Activated CD4-positive, alpha-beta T cell treated with anti-CD3 and anti-CD28 coated beads, Interleukin-2, Interleukin-6, amounts not matched to agents 100 ng/mL and 50 ng/mL, durations not matched to agents 16 hours and 8 hours (primary cell): ENCODE data around the gene PPM1B.
"Not testable (repeated sequence)": the region's sequence is repeated elsewhere in the genome, so short reads cannot be mapped to it uniquely, and the experiment has no call there.

Experiments used
- DNase-seq: peaks from one replicate; pipeline ENCODE4 v3.0.0-alpha.2; 2020

Gene PPM1B

DNA sequence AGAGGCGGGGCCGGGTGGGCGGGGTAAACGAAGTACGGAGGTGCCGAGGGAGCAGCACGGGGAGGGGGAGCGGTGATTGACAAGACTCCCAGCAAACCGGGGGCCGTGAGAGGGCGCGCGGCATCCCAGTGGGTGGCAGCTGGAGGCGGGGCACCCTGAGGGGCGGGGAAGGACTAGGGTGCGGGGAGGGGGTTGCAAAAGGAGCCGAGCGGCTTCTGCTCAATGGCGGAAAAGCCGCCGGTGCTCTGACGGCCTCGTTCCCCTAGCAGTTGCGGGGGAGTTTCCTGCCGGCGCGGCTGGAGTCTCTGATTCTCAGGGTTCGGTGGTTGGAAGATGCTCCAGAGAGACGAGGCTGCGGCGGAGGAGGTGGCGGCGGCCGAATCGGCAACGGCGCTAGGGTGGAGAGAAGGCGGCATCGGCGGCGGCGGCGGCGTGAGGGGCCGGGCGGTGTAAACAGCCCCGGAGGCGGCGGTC, at the start of gene PPM1B:
Gene PPM1B (plus strand): TSS at position 195 of the 474 bp plus-strand sequence. CDS start 32,325 bp downstream, outside the sequence.
- no peak for DNase-seq

DNA sequence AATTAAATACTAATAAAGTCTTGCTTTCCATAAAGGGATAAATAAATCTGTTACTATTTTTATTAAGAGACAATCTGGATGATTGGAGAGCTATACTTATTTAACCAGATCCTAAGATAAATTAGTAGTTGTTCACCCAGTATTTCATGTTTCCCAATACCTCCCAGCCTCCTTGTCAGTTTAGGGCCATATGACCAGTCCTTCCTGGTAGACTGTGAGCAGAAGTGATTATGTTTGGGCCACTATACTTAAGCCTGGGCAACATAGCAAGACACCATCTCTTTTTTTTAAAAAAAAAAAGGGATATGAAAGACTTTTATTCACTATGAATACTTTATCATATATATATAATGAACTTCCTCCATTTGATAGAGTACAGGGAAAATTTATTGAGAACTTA, 48.8 kb upstream of the PPM1B start:
- DNase-seq: no peak

DNA sequence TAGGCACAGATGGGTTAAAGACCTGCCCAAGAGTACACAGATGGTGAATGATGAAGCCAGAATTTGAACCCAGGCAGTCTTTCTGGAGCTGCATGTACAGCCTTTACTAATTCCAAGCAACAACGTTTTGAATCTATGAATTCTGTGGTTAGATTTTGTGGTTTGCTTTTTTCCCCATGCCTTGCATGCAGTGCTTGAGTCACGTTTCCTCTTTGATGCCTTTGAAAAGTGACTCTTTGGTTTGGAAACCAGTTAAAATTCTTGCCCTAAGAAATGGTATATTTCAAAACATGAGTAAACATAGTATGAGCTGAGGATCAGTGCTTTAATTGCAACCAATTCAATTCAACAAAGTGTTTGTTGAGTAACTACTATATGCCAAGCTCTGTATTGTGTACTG, 48.2 kb upstream of the PPM1B start:
- DNase-seq: peak; percentile 87

DNA sequence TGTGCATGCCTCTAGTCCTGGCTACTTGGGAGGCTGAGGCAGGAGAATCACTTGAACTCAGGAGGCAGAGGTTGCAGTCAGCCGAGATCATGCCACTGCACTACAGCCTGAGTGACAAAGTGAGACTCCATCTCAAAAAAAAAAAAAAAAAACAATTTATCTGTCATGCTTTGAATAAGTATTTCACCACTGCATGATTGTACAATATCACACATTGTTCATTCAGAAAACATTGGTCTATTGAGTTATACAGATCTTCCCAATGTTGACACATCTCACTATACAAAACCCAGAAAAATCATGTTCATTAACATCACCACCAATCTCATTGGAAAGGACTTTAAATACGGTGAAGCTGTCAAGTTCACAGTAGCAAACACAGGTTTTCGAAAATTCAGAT, 46.8 kb upstream of the PPM1B start:
- DNase-seq: no peak

DNA sequence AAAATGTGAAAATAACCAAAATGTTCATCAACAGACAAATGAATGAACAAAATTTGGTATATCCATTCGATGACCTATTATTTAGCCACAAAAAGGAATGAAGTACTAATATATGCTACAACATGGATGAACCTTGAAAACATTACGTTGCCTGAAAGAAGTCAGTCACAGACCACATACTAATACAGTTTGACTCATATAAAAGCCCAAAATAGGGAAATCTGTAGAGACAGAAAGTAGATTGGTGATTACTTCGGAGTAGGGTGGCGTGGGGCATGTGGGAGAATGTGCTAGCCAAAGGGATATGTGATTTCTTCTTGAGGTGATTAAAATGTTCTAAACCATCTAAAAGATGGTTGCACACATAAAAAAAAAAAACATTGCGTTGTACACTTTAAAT, 44.2 kb upstream of the PPM1B start:
- no peak for DNase-seq

DNA sequence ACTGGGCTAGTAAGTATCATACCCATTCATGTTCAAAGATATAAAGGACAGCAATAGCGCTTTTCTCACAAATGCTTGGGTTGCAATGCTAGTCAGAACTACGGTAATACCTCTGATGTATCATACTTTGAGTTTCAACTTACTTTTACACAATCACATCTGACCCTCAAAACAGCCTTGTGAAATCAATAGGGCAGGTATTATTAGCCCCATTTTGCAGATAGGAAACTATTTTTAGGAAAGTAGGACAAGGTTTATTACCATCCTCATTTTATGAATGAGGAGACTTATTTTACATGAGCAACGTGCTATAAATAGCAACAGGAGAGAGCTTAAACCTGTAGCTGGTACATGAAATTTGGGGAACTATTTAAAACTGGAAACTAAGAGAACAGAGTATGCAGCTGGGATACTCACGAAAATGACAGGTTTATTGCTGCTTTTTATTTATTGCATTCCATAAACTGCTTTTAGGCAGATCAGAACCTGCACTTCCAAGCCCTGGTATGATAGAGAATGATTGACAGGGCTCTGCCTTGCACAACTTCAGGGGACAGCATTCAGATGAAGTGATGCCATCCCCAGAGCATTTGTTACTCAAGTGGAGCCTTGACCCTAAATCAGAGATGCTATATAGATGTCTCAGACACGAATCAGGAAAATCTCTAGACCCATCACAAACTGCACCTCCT, 42.4 kb upstream of the PPM1B start:
- no peak for DNase-seq

DNA sequence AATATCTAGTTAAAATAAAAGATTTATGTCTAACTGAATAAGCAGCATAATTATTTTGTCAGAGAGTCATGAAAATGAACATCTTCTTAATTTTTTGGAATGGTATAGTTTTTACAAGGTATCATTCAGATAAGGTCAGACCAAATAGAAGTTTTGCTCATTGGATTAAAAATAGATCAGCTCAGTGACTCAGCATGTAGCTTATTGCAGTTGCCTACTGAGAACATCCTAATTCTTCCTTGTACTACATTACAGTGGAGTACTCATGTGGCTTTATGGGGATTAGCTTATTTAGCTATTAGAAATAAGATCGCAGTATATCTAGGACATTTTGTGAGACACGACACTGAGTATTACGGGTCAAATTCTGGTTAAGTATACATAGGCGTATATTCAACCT, 38.2 kb upstream of the PPM1B start:
- no peak for DNase-seq

DNA sequence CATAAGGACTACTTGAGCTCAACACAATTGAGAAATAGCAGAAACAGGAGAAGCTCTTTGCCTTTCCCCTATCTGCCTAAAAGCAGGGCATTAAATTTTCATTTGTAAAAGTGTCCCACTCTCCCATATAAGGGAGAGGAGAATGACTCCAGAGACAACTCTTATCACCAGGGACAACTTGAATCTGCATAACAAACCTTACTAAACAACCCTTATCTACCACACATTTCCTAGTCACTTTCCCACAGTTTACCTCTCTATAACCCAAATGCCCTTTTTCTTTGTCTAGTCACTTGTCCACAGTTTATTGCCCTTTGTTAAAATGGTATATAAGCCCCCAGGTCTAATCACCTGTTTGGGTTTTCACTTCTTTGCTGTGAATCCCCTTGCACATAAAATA, 37.5 kb upstream of the PPM1B start:
- no peak for DNase-seq

DNA sequence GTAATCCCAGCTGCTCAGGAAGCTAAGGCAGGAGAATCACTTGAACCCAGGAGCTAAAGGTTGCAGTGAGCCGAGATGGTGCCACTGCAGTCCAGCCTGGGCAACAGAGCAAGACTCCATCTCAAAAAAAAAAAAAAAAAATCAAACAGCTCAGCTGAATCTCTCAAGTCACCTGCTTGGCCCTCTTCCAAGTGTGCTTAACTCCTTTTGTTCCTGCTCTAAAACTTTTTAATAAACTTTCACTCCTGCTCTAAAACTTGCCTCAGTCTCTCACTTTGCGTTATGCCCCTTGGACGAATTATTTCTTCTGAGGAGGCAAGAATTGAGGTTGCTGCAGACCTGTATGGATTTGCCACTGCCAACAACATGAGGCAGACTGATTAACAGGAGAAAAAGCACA, 35.1 kb upstream of the PPM1B start:
- DNase-seq: not testable (repeated sequence)

DNA sequence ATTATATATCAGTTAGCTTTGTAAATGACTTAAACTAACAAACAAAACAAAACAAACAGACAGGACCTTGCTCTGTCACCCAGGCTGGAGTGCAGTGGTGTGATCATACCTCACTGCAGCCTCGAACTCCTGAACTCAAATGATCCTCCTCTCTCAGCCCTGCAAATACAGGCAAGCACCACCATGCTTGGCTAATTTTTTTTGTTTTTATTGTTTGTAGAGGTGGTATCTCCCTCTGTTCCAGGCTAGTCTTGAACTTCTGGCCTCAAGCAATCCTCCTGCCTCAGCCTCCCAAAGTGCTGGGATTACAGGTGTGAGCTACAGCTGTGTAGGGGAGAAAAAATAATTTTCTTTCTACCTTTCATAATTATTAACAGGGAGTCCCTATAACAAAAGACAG, 33.8 kb upstream of the PPM1B start:
- DNase-seq: no peak

DNA sequence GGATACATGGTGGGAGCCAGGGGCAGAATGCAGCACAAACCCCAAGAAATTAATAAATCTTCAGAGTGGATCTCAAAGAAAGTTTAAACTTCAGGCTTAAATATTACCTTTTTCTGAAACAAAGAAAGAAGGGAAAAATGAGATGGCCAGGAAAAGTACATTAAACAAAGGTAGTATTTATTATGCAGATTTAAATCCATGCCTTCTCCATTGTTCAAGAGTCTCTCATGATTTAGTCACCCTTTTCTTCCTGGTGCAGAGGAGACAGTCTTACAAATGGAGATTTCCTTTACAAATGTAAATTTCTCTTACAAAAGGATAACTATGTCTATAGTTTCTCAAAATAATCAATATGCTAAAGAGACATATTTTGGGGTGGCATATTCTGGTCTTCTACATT, 33.4 kb upstream of the PPM1B start:
- DNase-seq: no peak

DNA sequence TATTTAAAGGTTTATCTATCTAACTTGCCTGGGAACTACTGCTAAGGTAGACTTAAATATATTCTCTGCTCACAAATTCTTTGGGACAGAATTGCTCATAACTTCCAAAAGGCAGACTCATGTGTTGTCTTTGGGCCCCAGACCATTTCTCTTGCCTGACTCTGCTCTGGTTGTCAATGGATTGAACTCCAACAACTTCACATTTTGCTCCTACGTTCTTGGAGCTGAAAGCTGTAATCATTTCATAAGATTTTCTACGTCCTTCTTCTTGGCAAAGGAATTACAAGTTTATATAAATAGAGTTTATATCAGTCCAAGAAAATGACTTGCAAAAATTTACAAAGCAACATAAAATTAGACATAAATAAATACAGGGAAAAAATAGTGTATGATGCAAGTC, 32.9 kb upstream of the PPM1B start:
- no peak for DNase-seq

DNA sequence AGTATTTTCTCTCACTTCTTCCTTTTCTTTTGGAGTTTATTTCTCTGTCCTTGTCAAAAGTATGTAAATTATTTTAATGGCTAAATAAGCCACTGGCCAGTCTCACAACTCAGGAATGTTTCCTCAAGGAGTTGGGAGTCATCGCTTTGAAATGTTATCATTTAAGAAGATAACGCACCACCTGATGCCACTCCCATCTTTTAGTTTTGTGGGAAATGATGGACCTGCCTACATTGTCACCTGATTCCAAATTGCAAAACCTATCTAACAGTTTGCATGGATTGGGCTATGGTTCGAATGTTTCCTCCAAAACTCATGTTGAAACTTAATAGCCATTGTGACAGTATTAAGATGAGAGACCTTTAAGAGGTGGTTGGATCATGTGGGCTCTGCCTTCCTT, 32.4 kb upstream of the PPM1B start:
- no peak for DNase-seq

DNA sequence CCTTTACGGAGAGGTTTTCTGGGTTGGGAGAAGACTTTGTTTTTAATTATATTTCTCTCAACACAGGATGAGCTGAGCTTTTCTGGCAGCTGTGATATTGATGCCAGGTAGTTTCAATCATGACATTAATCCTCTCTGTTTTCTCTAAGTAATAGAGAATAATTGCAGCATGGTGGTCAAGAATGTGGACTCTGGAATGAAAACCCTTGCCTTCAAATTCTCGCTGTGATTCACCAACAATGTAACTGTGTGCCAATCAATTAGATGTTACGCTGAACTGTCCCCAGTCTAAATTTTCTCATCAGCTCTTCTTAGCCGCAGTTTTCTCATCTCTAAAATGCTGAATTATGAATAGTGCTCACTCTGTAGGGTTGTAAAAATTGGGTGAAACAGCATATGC, 31.6 kb upstream of the PPM1B start:
- no peak for DNase-seq

DNA sequence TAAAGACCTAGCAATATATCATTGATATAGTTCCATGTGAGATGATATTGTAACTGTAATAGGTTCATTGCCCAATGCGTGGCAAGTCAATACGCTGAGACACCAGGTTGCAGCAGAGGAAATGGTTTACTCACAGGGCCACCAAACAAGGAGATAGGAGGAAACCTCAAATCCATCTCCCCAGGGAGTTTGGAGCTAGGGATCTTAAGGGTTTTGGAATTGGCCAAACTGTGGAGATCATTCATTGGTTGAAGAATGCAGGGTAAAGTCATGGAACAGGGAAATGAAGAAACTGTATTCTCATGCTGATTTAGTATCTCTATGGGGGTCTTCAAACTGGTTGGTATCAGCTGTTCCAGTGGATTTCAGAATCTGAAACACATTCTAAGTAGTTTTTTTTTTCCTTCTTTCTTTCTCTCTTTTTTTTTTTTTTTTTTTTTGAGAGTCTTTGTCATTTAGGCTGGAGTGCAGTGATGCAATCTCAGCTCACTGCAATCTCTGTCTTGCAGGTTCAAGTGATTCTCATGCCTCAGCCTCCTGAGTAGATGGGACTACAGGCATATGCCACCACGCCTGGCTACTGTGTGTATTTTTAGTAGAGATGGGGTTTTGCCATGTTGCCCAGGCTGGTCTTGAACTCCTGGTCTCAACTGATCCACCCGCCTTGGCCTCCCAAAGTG, 30.7 kb upstream of the PPM1B start:
- no peak for DNase-seq

DNA sequence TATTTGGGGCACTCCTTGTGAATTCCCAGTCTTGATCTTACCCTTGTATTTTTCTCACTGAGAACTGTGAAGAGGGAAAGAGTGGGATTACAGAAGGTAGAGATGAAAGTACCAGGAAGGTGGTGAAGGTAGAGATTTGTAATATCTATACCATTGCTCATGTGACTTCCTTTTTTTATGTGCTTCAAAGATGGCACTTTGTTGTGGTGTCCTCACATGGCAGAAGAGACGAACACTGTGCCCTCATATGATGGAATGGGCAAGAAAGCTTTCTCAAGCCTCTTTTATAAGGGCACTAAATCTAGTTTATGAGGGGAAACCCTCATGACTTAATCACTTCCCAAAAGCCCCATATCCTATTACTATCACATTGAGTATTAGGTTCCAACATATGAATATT, 28.9 kb upstream of the PPM1B start:
- DNase-seq: no peak

DNA sequence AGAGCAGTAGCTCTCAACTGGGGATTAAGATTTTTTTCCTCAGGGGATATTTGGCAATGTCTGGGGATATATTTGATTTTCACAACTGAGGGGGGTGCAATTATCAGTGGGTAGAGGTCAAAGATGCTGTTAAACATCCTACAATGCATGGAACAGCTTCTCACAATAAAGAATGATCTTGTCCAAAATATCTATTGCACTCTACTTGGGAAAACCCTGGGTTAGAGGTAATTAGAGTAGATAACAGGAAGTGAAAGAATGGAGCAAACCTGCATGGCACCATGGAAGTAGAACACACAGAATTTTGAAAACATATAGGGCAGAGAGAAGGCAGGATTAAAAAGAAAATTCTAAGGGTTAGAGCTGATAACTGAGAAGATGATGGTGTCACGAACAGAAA, 26.4 kb upstream of the PPM1B start:
- no peak for DNase-seq

DNA sequence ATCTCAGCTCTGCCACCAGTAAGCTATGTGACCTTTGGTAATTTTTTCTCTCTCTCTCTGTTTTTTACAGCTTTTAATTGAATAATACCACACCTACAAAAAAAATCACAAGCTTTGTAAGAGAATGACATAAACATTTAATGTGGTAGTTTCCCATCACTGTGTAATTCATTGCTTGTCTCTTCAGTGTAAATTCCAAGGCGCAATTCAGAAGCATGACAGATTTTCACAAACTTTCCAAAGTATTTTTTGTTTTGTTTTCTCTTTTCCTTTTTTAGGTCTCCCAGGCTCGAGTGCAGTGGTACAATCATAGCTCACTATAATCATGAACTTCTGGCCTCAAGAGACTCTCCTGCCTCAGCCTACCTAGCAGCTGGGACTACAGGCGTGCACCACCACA, 25.0 kb upstream of the PPM1B start:
- DNase-seq: no peak

DNA sequence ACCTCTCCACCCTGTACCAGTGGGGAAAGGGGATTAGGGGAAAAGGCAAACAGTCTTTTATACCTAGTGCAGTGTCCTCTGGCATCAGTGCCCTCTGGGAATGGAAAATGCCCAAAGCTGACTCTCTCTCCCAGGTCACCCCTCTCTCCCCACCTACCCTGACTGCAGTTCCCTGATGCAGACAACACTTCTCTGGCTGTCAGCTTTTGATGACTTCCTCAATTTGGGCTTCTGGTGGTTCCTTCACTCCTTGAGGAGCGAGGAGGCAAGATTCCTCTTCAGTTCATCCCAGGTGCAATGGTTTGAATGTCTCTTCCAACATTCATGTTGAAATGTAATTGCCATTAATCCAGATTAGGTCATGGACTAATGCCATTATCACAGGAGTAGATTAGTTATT, 19.7 kb upstream of the PPM1B start:
- DNase-seq: no peak

DNA sequence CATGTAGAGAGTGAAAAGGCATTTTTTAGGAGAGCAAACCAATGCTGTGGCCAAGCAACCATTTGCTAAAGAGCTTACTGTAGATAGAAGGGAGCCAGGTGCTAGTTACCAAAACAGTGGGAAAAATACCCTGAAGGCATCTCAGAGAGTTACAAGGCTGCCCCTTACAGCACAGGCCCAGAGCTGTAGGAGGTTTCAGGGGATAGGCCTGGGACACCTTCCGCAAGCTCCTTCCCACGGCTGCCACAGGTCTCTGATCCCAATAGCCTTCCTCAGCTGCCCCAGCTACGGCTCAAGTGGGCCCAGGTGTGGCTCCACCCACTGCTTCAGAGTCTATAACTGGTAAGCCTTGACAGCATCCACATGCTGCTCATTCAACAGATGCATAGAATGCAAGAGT, 18.2 kb upstream of the PPM1B start:
- no peak for DNase-seq

DNA sequence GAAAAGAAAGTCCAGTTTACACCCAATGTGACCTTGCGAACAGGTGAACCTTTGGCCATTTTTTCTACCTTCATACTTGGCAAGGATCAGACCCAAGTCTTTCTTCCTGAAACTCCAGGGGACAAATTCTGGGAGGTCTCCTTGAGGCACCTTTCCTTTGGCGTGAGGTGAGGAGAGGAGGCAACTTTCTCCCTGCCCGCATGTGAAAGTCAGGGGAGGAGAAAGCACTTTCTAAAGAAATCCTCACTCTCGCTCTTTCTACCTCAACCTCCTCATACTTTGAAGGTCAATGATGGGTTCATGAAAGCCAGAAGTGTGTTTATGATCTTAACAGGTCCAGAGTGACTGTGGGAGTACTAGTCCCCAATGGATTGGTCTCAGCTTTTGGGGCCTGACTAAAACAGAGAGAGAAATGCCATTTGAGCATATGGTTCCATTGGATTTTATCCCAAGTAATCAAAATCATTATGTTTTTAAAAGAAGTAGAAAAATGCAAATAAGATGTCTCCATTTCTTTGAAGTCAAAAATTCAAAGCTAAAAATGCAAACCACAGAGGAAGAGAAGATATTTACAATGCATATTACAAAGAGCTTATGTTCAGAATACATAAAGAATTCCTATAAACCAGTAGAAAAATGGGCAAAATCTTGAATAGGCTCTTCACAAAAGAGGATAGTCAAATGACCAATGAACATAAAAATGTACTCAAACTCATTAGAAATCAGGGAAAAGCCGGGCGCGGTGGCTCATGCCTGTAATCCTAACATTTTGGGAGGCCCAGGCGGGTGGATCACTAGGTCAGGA, 15.6 kb upstream of the PPM1B start:
- DNase-seq: no peak

DNA sequence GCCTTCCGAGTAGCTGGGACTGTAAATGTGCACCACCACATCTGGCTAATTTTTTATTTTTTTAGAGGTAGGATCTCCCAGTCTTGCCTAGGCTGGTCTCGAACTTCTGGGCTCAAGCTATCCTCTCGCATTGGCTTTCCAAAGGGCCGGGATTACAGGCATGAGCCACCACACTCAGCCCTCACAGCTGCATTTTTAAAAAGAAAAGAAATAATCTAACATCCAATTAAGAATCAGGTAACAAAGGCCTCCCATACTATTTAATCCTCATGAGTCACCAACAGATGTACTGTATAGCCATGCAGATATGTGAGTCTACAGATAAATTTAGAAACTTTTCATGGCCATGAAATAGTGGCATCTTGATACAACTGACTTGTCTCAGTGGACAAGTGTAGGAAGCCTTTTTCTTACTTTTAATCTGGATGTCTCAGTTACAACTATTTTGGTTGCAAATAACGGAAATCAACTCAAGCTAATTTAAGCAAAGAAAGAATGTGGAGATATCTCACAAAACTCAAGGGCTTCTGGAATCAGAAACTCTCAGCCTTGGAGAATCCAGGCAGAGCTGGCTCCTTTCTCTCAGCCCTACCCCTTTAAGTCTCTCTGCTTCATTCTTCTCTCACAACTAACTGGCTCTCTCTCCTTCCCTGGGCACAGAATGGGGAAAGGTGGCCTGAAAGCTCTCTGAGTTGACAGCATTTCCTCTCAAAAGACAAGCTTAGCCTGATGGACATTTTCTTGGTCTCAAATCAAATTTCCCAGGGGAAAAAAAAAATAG, 12.8 kb upstream of the PPM1B start:
- DNase-seq: no peak

DNA sequence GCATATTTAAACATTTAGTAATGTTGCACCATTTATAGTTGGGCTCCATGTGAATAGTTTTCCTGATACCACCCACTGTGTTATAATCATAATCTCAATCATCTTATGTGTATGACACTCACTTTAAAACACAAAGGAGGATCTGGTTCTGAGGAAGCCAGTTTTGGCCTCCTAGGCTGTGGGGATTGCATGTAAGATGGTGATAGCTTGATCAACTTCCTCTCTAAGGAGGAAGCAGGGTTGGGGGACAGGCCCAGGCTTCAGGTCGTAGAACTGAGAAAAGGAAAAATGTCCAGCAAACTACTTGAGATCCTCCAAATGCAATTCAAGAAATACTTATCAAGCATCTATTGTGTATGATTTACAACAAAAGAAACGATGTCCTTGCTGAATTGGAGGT, 4.9 kb upstream of the PPM1B start:
- no peak for DNase-seq
